Hepatocyte (in vitro differentiated cells): ENCODE results near the gene SPATA6L. TPM values are rescaled to one million over a fixed set of nuclear protein-coding genes. Genes with fewer than 3 reads are reported as not detected.

Experiments
- DNase-seq: peaks from one replicate; pipeline ENCODE4 v3.0.0-alpha.2; 2016; ENCODE audit warnings: low spot score
- H2AFZ ChIP-seq: fragments of 200-600 bp; sonication (generic); 2 replicates; pipeline ENCODE4 v1.6.0; 2016; ENCODE audit warnings: antibody characterized with exemption, mild to moderate bottlenecking
- H3K27ac ChIP-seq: fragments of 200-600 bp; sonication (generic); 2 replicates; pipeline ENCODE4 v1.5.1; 2016; ENCODE audit warnings: mild to moderate bottlenecking
- H3K27me3 ChIP-seq: fragments of 200-600 bp; sonication (generic); 2 replicates; pipeline ENCODE4 v1.6.1; 2016
- H3K36me3 ChIP-seq: fragments of 200-600 bp; sonication (generic); replicated peaks from 2 replicates; pipeline ENCODE4 v1.5.1; 2016; ENCODE audit warnings: low read depth; ENCODE audit not compliant: insufficient read depth
- H3K4me1 ChIP-seq: fragments of 200-600 bp; sonication (generic); 2 replicates; pipeline ENCODE4 v1.5.1; 2016; ENCODE audit warnings: mild to moderate bottlenecking, moderate library complexity; ENCODE audit not compliant: insufficient read depth
- H3K4me2 ChIP-seq: fragments of 200-600 bp; sonication (generic); 2 replicates; pipeline ENCODE4 v1.6.0; 2016
- H3K4me3 ChIP-seq: fragments of 200-600 bp; sonication (generic); 2 replicates; pipeline ENCODE4 v1.5.1; 2016; ENCODE audit warnings: mild to moderate bottlenecking
- H3K79me2 ChIP-seq: fragments of 200-600 bp; sonication (generic); 2 replicates; pipeline ENCODE4 v1.6.0; 2017; ENCODE audit warnings: mild to moderate bottlenecking
- H3K9me2 ChIP-seq: fragments of 200-600 bp; sonication (generic); replicated peaks from 2 replicates; pipeline ENCODE4 v1.6.0; 2017; ENCODE audit warnings: mild to moderate bottlenecking; ENCODE audit not compliant: insufficient read depth
- H3K9me3 ChIP-seq: fragments of 200-600 bp; sonication (generic); 2 replicates; pipeline ENCODE4 v1.5.1; 2016; ENCODE audit warnings: low read depth, mild to moderate bottlenecking
- H4K20me1 ChIP-seq: fragments of 200-600 bp; sonication (generic); 2 replicates; pipeline ENCODE4 v1.6.0; 2016; ENCODE audit warnings: mild to moderate bottlenecking; ENCODE audit not compliant: insufficient read depth, poor library complexity, severe bottlenecking
- EZH2 ChIP-seq: fragments of 200-600 bp; sonication (generic); IDR thresholded peaks from 2 replicates; pipeline ENCODE4 v1.6.1; 2016; ENCODE audit warnings: antibody characterized with exemption, mild to moderate bottlenecking, borderline replicate concordance
- EZH2phosphoT487 ChIP-seq: fragments of 200-600 bp; sonication (generic); IDR thresholded peaks from one replicate; pipeline ENCODE4 v1.6.1; 2018; ENCODE audit warnings: antibody characterized with exemption, mild to moderate bottlenecking, low read depth, moderate library complexity; ENCODE audit not compliant: unreplicated experiment, severe bottlenecking
- WGBS: methylation state at CpG from one replicate; pipeline ENCODE4 v1.1.6; 2016; ENCODE audit warnings: low lambda C conversion rate; ENCODE audit errors: missing lambda C conversion rate; 5-methylcytosine and 5-hydroxymethylcytosine counted together
- polyA plus RNA-seq: library from polyadenylated mRNA; unstranded; fragments of >200 nt; fragmentation: Nextera tagmentation; extraction: Ambion mirVana; gene quantifications from 2 replicates; pipeline ENCODE4 v1.2.1, GENCODE V29; 2016
- total RNA-seq: library from RNA; depleted of rRNA; stranded (reverse); fragments of >200 nt; gene quantifications from 2 replicates; pipeline ENCODE4 v1.2.3, GENCODE V29; 2014
- TF ChIP-seq, protein P1 (sequence below): fragments of 200-600 bp; sonication (generic); IDR thresholded peaks from 2 replicates; pipeline ENCODE4 v1.5.1; 2016; ENCODE audit warnings: antibody characterized with exemption, mild to moderate bottlenecking; ENCODE audit not compliant: poor library complexity

The SPATA6L gene
- total and polyA plus RNA-seq, 2 experiments from 2014 or later = 2.0 to 2.5 TPM

- Histone ChIP-seq H3K36me3 (no peaks in the 10 kb centered on the region), H3K9me2 (no peaks in the 10 kb centered on the region), H3K4me1 (no peaks in the 10 kb centered on the region), H4K20me1 (no peaks in the 10 kb centered on the region), H3K4me3 (no peak overlapping the region), H3K9me3 (no peaks in the 10 kb centered on the region), H2AFZ (no peak overlapping the region), H3K79me2 (peaks cover 50% of the 10 kb centered on the region), H3K27me3 (no peaks in the 10 kb centered on the region), H3K27ac (no peak overlapping the region), H3K4me2 (no peak overlapping the region)
- 97% methylated on average over 4 of the region's 4 CpGs for WGBS
- no peak for DNase-seq
- TF ChIP-seq, protein P1, sequence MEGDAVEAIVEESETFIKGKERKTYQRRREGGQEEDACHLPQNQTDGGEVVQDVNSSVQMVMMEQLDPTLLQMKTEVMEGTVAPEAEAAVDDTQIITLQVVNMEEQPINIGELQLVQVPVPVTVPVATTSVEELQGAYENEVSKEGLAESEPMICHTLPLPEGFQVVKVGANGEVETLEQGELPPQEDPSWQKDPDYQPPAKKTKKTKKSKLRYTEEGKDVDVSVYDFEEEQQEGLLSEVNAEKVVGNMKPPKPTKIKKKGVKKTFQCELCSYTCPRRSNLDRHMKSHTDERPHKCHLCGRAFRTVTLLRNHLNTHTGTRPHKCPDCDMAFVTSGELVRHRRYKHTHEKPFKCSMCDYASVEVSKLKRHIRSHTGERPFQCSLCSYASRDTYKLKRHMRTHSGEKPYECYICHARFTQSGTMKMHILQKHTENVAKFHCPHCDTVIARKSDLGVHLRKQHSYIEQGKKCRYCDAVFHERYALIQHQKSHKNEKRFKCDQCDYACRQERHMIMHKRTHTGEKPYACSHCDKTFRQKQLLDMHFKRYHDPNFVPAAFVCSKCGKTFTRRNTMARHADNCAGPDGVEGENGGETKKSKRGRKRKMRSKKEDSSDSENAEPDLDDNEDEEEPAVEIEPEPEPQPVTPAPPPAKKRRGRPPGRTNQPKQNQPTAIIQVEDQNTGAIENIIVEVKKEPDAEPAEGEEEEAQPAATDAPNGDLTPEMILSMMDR = no peak
- TF ChIP-seq EZH2 = no peak
- no peak for TF ChIP-seq EZH2phosphoT487
These were observed 23.9 kb upstream of the SPATA6L start for GRCh38 chr9:4690144-4690543.

DNA sequence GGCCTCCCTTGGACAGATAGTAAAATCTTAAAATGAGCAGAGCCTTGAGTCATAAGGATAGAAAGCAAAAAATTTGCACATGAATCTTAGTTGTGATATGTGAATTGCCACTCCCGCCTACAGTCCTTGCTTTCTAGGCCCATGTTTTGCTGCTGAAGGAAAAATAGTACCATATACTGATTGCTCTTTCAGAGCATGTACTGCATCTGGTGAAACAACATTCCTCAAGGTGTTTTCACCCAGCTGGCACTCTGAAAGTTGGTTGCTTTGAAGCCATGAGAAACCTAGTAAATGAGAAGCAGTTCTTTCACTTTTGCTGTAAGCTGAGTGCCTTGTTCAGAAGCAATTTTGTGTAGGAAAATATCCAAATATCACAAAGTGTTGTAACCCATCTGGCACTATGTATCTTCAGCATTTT lies 23.4 kb upstream of the SPATA6L start:
- H2AFZ ChIP-seq = no peak overlapping the region
- no peaks in the 10 kb centered on the region for H3K9me3 ChIP-seq
- no peaks in the 10 kb centered on the region for H3K9me2 ChIP-seq
- H3K4me1 ChIP-seq = no peaks in the 10 kb centered on the region
- 90% methylated on average over 1 of the region's 1 CpG for WGBS
- peaks cover 51% of the 10 kb centered on the region for H3K79me2 ChIP-seq
- TF ChIP-seq EZH2 (no peak), EZH2phosphoT487 (no peak)
- TF ChIP-seq, protein P1 = no peak
- DNase-seq = no peak
- H3K4me3 ChIP-seq = no peak overlapping the region
- no peak overlapping the region for H3K27ac ChIP-seq
- no peaks in the 10 kb centered on the region for H3K36me3 ChIP-seq
- no peak overlapping the region for H3K4me2 ChIP-seq
- no peaks in the 10 kb centered on the region for H4K20me1 ChIP-seq
- H3K27me3 ChIP-seq = no peaks in the 10 kb centered on the region

- H2AFZ ChIP-seq = no peak overlapping the region
- 86% methylated on average over 2 of the region's 2 CpGs for WGBS
- no peak for TF ChIP-seq EZH2
- TF ChIP-seq EZH2phosphoT487 = no peak
- TF ChIP-seq, protein P1 = no peak
- no peak overlapping the region for H3K4me2 ChIP-seq
- H3K36me3 ChIP-seq = no peaks in the 10 kb centered on the region
- no peaks in the 10 kb centered on the region for H3K9me2 ChIP-seq
- H3K4me3 ChIP-seq = no peak overlapping the region
- no peaks in the 10 kb centered on the region for H3K9me3 ChIP-seq
- H3K4me1 ChIP-seq = no peaks in the 10 kb centered on the region
- DNase-seq = no peak
- H3K27me3 ChIP-seq = no peaks in the 10 kb centered on the region
- no peaks in the 10 kb centered on the region for H4K20me1 ChIP-seq
- H3K27ac ChIP-seq = no peak overlapping the region
- peaks cover 50% of the 10 kb centered on the region for H3K79me2 ChIP-seq
These were observed 22.7 kb upstream of the SPATA6L start for GRCh38 chr9:4689021-4689420.

GRCh38 chr9:4686584-4686983 lies 20.3 kb upstream of the SPATA6L start:
- H3K79me2 ChIP-seq = peaks cover 55% of the 10 kb centered on the region
- H3K4me1 ChIP-seq = no peaks in the 10 kb centered on the region
- no peaks in the 10 kb centered on the region for H3K27me3 ChIP-seq
- H4K20me1 ChIP-seq = no peaks in the 10 kb centered on the region
- TF ChIP-seq EZH2 (no peak), EZH2phosphoT487 (no peak)
- TF ChIP-seq, protein P1 = no peak
- H3K4me2 ChIP-seq = no peak overlapping the region
- no peak overlapping the region for H3K27ac ChIP-seq
- no peaks in the 10 kb centered on the region for H3K36me3 ChIP-seq
- no peak overlapping the region for H2AFZ ChIP-seq
- H3K9me3 ChIP-seq = no peaks in the 10 kb centered on the region
- no peak for DNase-seq
- H3K9me2 ChIP-seq = no peaks in the 10 kb centered on the region
- no peak overlapping the region for H3K4me3 ChIP-seq
- WGBS = 92% methylated on average over 1 of the region's 1 CpG
